Endothelial cell of umbilical vein (primary cell): ENCODE results near the gene MAML1.

Experiments used
- EZH2 ChIP-seq: IDR thresholded peaks from 2 replicates; pipeline ENCODE4 v1.6.1; 2012; ENCODE audit warnings: borderline replicate concordance, low read depth, mild to moderate bottlenecking, moderate library complexity, low read length, inconsistent platforms; ENCODE audit not compliant: severe bottlenecking
- GATA2 ChIP-seq: IDR thresholded peaks from 2 replicates; pipeline ENCODE4 v1.7.0; 2011; ENCODE audit warnings: low read depth, mild to moderate bottlenecking, moderate library complexity, mixed read lengths, low read length; ENCODE audit not compliant: insufficient read length, insufficient read depth
- JUN ChIP-seq: IDR thresholded peaks from 2 replicates; pipeline ENCODE4 v1.6.1; 2011; ENCODE audit warnings: borderline replicate concordance, low read depth; ENCODE audit not compliant: insufficient read length, insufficient read depth
- MYC ChIP-seq: IDR thresholded peaks from one replicate; pipeline ENCODE4 v1.6.1; 2011; ENCODE audit warnings: mild to moderate bottlenecking, low read depth, low read length
- POLR2A ChIP-seq: IDR thresholded peaks from 2 replicates; pipeline ENCODE4 v1.6.1; 2012; ENCODE audit warnings: low read depth, mild to moderate bottlenecking, control low read depth, low read length
- POLR2AphosphoS5 ChIP-seq: IDR thresholded peaks from 2 replicates; pipeline ENCODE4 v1.6.1; 2012; ENCODE audit warnings: low read depth, mild to moderate bottlenecking, control low read depth, low read length, moderate library complexity; ENCODE audit not compliant: insufficient read depth
- TF ChIP-seq, protein P1 (sequence below), 2 donors: IDR thresholded peaks; 1 replicate in 1 of 2; 2 replicates in 1 of 2; pipeline ENCODE4 v1.5.1; 2011; ENCODE audit warnings: low read length in 2 of 2, mild to moderate bottlenecking in 2 of 2, moderate library complexity in 2 of 2, control low read depth in 1 of 2, inconsistent platforms in 1 of 2, low read depth in 1 of 2; ENCODE audit not compliant: insufficient read depth in 1 of 2; ENCODE audit errors: extremely low read depth in 1 of 2
- TF ChIP-seq, protein P2 (sequence below): IDR thresholded peaks from 2 replicates; pipeline ENCODE4 v1.6.1; 2011; ENCODE audit not compliant: insufficient read depth, insufficient read length

DNA sequence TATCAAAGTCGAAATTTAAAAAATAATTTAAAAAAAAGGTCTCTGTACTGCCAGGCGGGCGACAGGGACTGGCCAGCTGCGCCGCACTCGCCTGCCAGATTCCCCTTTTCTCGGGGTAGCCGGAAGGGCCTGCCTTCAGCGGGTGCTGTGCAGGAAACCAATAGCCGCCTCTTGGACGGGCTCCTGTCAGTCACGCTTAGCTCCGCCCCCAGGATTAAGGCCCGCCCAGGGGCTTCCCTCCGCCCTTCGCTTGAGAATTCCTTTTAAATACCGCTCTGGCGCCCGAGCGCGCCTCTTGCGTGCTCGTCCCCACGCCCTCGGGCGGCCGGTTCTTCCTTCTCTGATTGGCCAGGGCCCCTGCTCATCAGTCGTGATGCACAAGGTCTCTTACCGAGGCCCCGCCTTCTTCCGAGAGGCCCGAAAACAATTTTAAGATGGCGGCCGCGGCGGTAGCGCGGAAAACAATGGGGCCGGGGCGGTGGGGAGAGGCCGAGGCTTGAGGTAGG, at the start of gene MAML1:
- TF ChIP-seq, protein P1, sequence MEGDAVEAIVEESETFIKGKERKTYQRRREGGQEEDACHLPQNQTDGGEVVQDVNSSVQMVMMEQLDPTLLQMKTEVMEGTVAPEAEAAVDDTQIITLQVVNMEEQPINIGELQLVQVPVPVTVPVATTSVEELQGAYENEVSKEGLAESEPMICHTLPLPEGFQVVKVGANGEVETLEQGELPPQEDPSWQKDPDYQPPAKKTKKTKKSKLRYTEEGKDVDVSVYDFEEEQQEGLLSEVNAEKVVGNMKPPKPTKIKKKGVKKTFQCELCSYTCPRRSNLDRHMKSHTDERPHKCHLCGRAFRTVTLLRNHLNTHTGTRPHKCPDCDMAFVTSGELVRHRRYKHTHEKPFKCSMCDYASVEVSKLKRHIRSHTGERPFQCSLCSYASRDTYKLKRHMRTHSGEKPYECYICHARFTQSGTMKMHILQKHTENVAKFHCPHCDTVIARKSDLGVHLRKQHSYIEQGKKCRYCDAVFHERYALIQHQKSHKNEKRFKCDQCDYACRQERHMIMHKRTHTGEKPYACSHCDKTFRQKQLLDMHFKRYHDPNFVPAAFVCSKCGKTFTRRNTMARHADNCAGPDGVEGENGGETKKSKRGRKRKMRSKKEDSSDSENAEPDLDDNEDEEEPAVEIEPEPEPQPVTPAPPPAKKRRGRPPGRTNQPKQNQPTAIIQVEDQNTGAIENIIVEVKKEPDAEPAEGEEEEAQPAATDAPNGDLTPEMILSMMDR (IDR thresholded peaks at IDR 0.05; ENCODE audit: extremely low read depth in 1 of 2, insufficient read depth in 1 of 2, low read depth in 1 of 2, low read length in 2 of 2), result no peak
- TF ChIP-seq MYC (no peak), POLR2A (peak; percentile 83), EZH2 (no peak), POLR2AphosphoS5 (peak; percentile 69), JUN (no peak), GATA2 (no peak)
- TF ChIP-seq, protein P2, sequence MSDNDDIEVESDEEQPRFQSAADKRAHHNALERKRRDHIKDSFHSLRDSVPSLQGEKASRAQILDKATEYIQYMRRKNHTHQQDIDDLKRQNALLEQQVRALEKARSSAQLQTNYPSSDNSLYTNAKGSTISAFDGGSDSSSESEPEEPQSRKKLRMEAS, result no peak
